Measurements from ENCODE around the gene KCNC3. TPM values are rescaled to one million over a fixed set of nuclear protein-coding genes. Genes with fewer than 3 reads are reported as not detected.

Gene KCNC3
- polyA plus RNA-seq, 1 donor from 2014 or later, result 0.97 TPM

- no peak overlapping the region for H2AFZ ChIP-seq (ENCODE audit: low read depth, low read length)
- H3K9me3 ChIP-seq (ENCODE audit: low read length), result no peaks in the 10 kb centered on the region
- no peak overlapping the region for H3K4me2 ChIP-seq (ENCODE audit: low read length)
- TF ChIP-seq TAF1 (IDR thresholded peaks at IDR 0.05; ENCODE audit: low read depth), result no peak
- TF ChIP-seq EZH2 (IDR thresholded peaks at IDR 0.05; ENCODE audit: borderline replicate concordance, insufficient read depth, low read length, poor library complexity, severe bottlenecking), result no peak
- TF ChIP-seq POLR2AphosphoS5 (IDR thresholded peaks at IDR 0.05), result no peak
- no peak for TF ChIP-seq RAD21 (conservative IDR thresholded peaks at IDR 0.05)
- TF ChIP-seq REST (IDR thresholded peaks at IDR 0.05; ENCODE audit: borderline replicate concordance), result no peak
- no peak for TF ChIP-seq MXI1 (conservative IDR thresholded peaks at IDR 0.05; ENCODE audit: poor library complexity, severe bottlenecking)
- no peak for TF ChIP-seq EP300 (conservative IDR thresholded peaks at IDR 0.05; ENCODE audit: poor library complexity, severe bottlenecking)
- TF ChIP-seq SMC3 (conservative IDR thresholded peaks at IDR 0.05; ENCODE audit: poor library complexity), result no peak
- TF ChIP-seq CTCF (IDR thresholded peaks at IDR 0.05; ENCODE audit: poor library complexity, severe bottlenecking), result no peak
- H3K9me2 ChIP-seq (ENCODE audit: insufficient read depth, low read length), result no peaks in the 10 kb centered on the region
- no peaks in the 10 kb centered on the region for H3K79me2 ChIP-seq (replicated peaks; ENCODE audit: insufficient read depth, low read length)
- no peaks in the 10 kb centered on the region for H3F3A ChIP-seq (ENCODE audit: insufficient read depth, low read length, poor library complexity, severe bottlenecking)
- H3K27me3 ChIP-seq (ENCODE audit: insufficient read depth, low read depth, low read length), result peaks cover 10% of the 10 kb centered on the region
- no peaks in the 10 kb centered on the region for H4K20me1 ChIP-seq (ENCODE audit: insufficient read depth)
- H3K27ac ChIP-seq (ENCODE audit: low read length), result no peak overlapping the region
- H3K36me3 ChIP-seq (ENCODE audit: insufficient read depth, low read length), result no peaks in the 10 kb centered on the region
- H3K9ac ChIP-seq (ENCODE audit: low read length), result no peak overlapping the region
- no peak overlapping the region for H3K4me3 ChIP-seq (ENCODE audit: low read length)
These were observed 6.9 kb downstream of the KCNC3 start for GRCh38 chr19:50322234-50322633.

GRCh38 chr19:50321831-50322230, 7.3 kb downstream of the KCNC3 start:
- H3K4me2 ChIP-seq (ENCODE audit: low read length), result no peak overlapping the region
- no peaks in the 10 kb centered on the region for H3K9me3 ChIP-seq (ENCODE audit: low read length)
- H4K20me1 ChIP-seq (ENCODE audit: insufficient read depth), result no peaks in the 10 kb centered on the region
- H2AFZ ChIP-seq (ENCODE audit: low read depth, low read length), result no peak overlapping the region
- no peaks in the 10 kb centered on the region for H3K79me2 ChIP-seq (replicated peaks; ENCODE audit: insufficient read depth, low read length)
- H3K27ac ChIP-seq (ENCODE audit: low read length), result no peak overlapping the region
- H3F3A ChIP-seq (ENCODE audit: insufficient read depth, low read length, poor library complexity, severe bottlenecking), result no peaks in the 10 kb centered on the region
- TF ChIP-seq EP300 (conservative IDR thresholded peaks at IDR 0.05; ENCODE audit: poor library complexity, severe bottlenecking), result no peak
- TF ChIP-seq EZH2 (IDR thresholded peaks at IDR 0.05; ENCODE audit: borderline replicate concordance, insufficient read depth, low read length, poor library complexity, severe bottlenecking), result no peak
- no peak for TF ChIP-seq CTCF (IDR thresholded peaks at IDR 0.05; ENCODE audit: poor library complexity, severe bottlenecking)
- TF ChIP-seq SMC3 (conservative IDR thresholded peaks at IDR 0.05; ENCODE audit: poor library complexity), result no peak
- TF ChIP-seq POLR2AphosphoS5 (IDR thresholded peaks at IDR 0.05), result no peak
- TF ChIP-seq TAF1 (IDR thresholded peaks at IDR 0.05; ENCODE audit: low read depth), result no peak
- peaks cover 6% of the 10 kb centered on the region for H3K27me3 ChIP-seq (ENCODE audit: insufficient read depth, low read depth, low read length)
- no peak overlapping the region for H3K9ac ChIP-seq (ENCODE audit: low read length)
- no peaks in the 10 kb centered on the region for H3K9me2 ChIP-seq (ENCODE audit: insufficient read depth, low read length)
- H3K4me3 ChIP-seq (ENCODE audit: low read length), result no peak overlapping the region
- no peaks in the 10 kb centered on the region for H3K36me3 ChIP-seq (ENCODE audit: insufficient read depth, low read length)
